ENCODE results near the gene ZYG11A. TPM values are rescaled to one million over a fixed set of nuclear protein-coding genes. Genes with fewer than 3 reads are reported as not detected.

ZYG11A gene
- total and polyA plus RNA-seq, 2 of the 13 experiments (the other 11 are each of a cell fraction or from before 2014, with no cell fraction given) = not detected

DNA sequence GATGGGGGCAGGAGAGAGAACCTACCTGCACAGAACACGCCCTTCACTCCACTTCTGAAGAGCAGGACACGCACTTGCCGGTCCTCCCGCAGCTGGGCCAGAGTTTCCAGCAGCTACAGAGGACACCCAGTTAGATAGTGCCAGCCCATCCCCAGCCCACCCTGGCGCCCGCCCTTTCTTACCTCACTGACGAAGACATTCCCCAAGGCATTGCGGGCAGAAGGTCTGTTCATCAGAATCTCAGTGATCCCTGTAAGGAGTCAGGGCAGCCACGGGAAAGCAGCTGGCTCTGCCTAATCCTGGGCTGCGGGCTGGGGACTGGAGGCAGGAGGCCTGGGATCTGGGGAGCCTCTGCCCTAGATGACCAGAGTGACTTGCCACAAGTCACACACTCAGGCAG is 69.0 kb downstream of the ZYG11A start:
- H3K79me2 ChIP-seq (ENCODE audit: insufficient read depth, low read length) = no peaks in the 10 kb centered on the region
- no peak overlapping the region for H3K9ac ChIP-seq (ENCODE audit: insufficient read depth, low read depth, low read length)
- H3K27ac ChIP-seq (ENCODE audit: extremely low read length, insufficient read depth, low read length) = no peak overlapping the region
- H3K27me3 ChIP-seq (ENCODE audit: control insufficient read depth in 1 of 2, insufficient read depth in 2 of 2, low read length in 2 of 2) = no peaks in the 10 kb centered on the region
- H3K9me3 ChIP-seq (ENCODE audit: low read length) = no peaks in the 10 kb centered on the region
- 93% methylated on average over 5 of the region's 10 CpGs for WGBS (ENCODE audit: low lambda C conversion rate)
- ATAC-seq = no peak
- peaks cover 37% of the 10 kb centered on the region for H3K4me1 ChIP-seq (ENCODE audit: insufficient read depth, low read length)
- no peak overlapping the region for H3K4me3 ChIP-seq (replicated peaks in 1 of 3; ENCODE audit: insufficient read depth in 1 of 3, low read depth in 2 of 3, low read length in 3 of 3)
- ChIA-PET CTCF (ENCODE audit: low intra/inter-chr PET ratio, low total read pairs) (no interaction called here), POLR2A (no interaction called here)
- intact Hi-C loops (cut with micrococcal nuclease; ENCODE audit: unreplicated experiment) = no loop called here
- no TSS peak for BruUV-seq (replicated peaks)
- H2AFZ ChIP-seq (ENCODE audit: low read length) = no peak overlapping the region
- in situ Hi-C loops (cut with HindIII; ENCODE audit: extremely low pct_ligation_motif_present, low pct_unique_long_range_greater_than_20kb) = no loop called here
- DNase-seq (ENCODE audit: low spot score) = no peak
- no peak for FAIRE-seq
- no peaks in the 10 kb centered on the region for H4K20me1 ChIP-seq (ENCODE audit: insufficient read depth, low read length)
- peaks cover 1 to 13% of the 10 kb centered on the region in 2 experiments; a peak in 2 of 5 replicates for H3K36me3 ChIP-seq (replicated peaks in 1 of 2; ENCODE audit: control insufficient read depth in 1 of 2, insufficient read depth in 2 of 2, low read length in 2 of 2)
- H3K4me2 ChIP-seq (ENCODE audit: low read depth, low read length) = no peak overlapping the region
- TF ChIP-seq ZNF326 (CRISPR knock-in tag; IDR thresholded peaks at IDR 0.05; ENCODE audit: borderline replicate concordance) (no peak), FOXO1 (CRISPR knock-in tag; IDR thresholded peaks at IDR 0.05) (no peak), ZNF850 (CRISPR knock-in tag; conservative IDR thresholded peaks at IDR 0.05) (no peak), SPEN (CRISPR knock-in tag; IDR thresholded peaks at IDR 0.05; ENCODE audit: low read depth) (no peak), ZNF709 (CRISPR knock-in tag; IDR thresholded peaks at IDR 0.05) (no peak), KLF11 (CRISPR knock-in tag; IDR thresholded peaks at IDR 0.05) (no peak), ZNF547 (CRISPR knock-in tag; IDR thresholded peaks at IDR 0.05) (no peak), SOX13 (IDR thresholded peaks at IDR 0.05) (no peak), SOX13 (CRISPR knock-in tag; conservative IDR thresholded peaks at IDR 0.05 in 1 of 2, IDR thresholded peaks at IDR 0.05 in 1 of 2) (no peak), HOXA9 (CRISPR knock-in tag; IDR thresholded peaks at IDR 0.05; ENCODE audit: borderline replicate concordance) (no peak), MAF1 (CRISPR knock-in tag; IDR thresholded peaks at IDR 0.05; ENCODE audit: borderline replicate concordance) (no peak), ZFX (CRISPR knock-in tag; IDR thresholded peaks at IDR 0.05; ENCODE audit: low read depth) (no peak), ZNF607 (CRISPR knock-in tag; IDR thresholded peaks at IDR 0.05; ENCODE audit: borderline replicate concordance) (no peak), ZFP37 (CRISPR knock-in tag; IDR thresholded peaks at IDR 0.05; ENCODE audit: borderline replicate concordance) (no peak), ZNF12 (CRISPR knock-in tag; IDR thresholded peaks at IDR 0.05) (no peak), KLF16 (CRISPR knock-in tag; IDR thresholded peaks at IDR 0.05) (no peak)
- TF ChIP-seq, protein P1, sequence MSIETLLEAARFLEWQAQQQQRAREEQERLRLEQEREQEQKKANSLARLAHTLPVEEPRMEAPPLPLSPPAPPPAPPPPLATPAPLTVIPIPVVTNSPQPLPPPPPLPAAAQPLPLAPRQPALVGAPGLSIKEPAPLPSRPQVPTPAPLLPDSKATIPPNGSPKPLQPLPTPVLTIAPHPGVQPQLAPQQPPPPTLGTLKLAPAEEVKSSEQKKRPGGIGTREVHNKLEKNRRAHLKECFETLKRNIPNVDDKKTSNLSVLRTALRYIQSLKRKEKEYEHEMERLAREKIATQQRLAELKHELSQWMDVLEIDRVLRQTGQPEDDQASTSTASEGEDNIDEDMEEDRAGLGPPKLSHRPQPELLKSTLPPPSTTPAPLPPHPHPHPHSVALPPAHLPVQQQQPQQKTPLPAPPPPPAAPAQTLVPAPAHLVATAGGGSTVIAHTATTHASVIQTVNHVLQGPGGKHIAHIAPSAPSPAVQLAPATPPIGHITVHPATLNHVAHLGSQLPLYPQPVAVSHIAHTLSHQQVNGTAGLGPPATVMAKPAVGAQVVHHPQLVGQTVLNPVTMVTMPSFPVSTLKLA (IDR thresholded peaks at IDR 0.05) = no peak
- TF ChIP-seq, protein P2, sequence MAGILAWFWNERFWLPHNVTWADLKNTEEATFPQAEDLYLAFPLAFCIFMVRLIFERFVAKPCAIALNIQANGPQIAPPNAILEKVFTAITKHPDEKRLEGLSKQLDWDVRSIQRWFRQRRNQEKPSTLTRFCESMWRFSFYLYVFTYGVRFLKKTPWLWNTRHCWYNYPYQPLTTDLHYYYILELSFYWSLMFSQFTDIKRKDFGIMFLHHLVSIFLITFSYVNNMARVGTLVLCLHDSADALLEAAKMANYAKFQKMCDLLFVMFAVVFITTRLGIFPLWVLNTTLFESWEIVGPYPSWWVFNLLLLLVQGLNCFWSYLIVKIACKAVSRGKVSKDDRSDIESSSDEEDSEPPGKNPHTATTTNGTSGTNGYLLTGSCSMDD (CRISPR knock-in tag; IDR thresholded peaks at IDR 0.05) = no peak
- TF ChIP-seq, protein P3, sequence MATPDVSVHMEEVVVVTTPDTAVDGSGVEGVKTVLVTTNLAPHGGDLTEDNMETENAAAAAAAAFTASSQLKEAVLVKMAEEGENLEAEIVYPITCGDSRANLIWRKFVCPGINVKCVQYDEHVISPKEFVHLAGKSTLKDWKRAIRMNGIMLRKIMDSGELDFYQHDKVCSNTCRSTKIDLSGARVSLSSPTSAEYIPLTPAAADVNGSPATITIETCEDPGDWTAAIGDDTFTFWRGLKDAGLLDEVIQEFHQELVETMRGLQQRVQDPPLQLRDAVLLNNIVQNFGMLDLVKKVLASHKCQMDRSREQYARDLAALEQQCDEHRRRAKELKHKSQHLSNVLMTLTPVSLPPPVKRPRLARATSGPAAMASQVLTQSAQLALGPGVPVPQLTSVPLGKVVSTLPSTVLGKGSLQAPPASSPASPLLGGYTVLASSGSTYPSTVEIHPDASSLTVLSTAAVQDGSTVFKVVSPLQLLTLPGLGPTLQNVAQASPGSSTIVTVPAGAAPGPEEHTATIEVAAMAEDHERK (CRISPR knock-in tag; IDR thresholded peaks at IDR 0.05; ENCODE audit: low read depth) = no peak
- TF ChIP-seq, protein P4, sequence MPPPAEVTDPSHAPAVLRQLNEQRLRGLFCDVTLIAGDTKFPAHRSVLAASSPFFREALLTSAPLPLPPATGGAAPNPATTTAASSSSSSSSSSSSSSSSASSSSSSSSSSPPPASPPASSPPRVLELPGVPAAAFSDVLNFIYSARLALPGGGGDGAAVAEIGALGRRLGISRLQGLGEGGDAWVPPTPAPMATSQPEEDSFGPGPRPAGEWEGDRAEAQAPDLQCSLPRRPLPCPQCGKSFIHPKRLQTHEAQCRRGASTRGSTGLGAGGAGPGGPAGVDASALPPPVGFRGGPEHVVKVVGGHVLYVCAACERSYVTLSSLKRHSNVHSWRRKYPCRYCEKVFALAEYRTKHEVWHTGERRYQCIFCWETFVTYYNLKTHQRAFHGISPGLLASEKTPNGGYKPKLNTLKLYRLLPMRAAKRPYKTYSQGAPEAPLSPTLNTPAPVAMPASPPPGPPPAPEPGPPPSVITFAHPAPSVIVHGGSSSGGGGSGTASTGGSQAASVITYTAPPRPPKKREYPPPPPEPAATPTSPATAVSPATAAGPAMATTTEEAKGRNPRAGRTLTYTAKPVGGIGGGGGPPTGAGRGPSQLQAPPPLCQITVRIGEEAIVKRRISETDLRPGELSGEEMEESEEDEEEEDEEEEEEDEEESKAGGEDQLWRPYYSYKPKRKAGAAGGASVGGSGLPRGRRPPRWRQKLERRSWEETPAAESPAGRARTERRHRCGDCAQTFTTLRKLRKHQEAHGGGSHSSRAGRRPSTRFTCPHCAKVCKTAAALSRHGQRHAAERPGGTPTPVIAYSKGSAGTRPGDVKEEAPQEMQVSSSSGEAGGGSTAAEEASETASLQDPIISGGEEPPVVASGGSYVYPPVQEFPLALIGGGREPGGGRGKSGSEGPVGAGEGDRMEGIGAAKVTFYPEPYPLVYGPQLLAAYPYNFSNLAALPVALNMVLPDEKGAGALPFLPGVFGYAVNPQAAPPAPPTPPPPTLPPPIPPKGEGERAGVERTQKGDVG (CRISPR knock-in tag; IDR thresholded peaks at IDR 0.05; ENCODE audit: borderline replicate concordance) = no peak

Data from HepG2 (cell line).